Stomach (tissue), 9 donors: ENCODE data around the gene SFI1. TPM values are rescaled to one million over a fixed set of nuclear protein-coding genes. Genes with fewer than 3 reads are reported as not detected.

Experiments
- DNase-seq, 2 donors: peaks; one replicate each; pipeline versions ENCODE4 v3.0.0 to v3.0.0-alpha.2; 2013 to 2019
- H3K27ac ChIP-seq, 5 donors: fragments of 200-600 bp in 4 of 5; sonication (generic) in 4 of 5; one replicate each; pipeline ENCODE4 v1.5.1; 2013 to 2019; ENCODE audit warnings: mild to moderate bottlenecking in 1 of 5, moderate library complexity in 1 of 5
- H3K27me3 ChIP-seq, 3 donors: fragments of 200-600 bp; sonication (generic); one replicate each; pipeline ENCODE4 v1.5.1; 2017 to 2019; ENCODE audit warnings: mixed run types in 1 of 3
- H3K36me3 ChIP-seq, 4 donors: fragments of 200-600 bp; sonication (generic); 1 replicate in 3 of 4; 2 replicates in 1 of 4; pipeline ENCODE4 v1.5.1; 2016 to 2019
- H3K4me1 ChIP-seq, 4 donors: fragments of 200-600 bp; sonication (generic); one replicate each; pipeline ENCODE4 v1.5.1; 2016 to 2019
- H3K4me3 ChIP-seq, 4 donors: fragments of 200-600 bp; sonication (generic) in 3 of 4; one replicate each; pipeline ENCODE4 v1.5.1; 2016 to 2019; ENCODE audit warnings: mild to moderate bottlenecking in 1 of 4
- H3K9me3 ChIP-seq, 4 donors: fragments of 200-600 bp; sonication (generic); one replicate each; pipeline ENCODE4 v1.5.1; 2016 to 2019
- EP300 ChIP-seq: sonication (generic); formaldehyde crosslinking; IDR thresholded peaks from one replicate; pipeline ENCODE4 v1.6.1; 2017; ENCODE audit warnings: antibody characterized with exemption
- POLR2A ChIP-seq, 4 donors: fragments of 450-650 bp; IDR thresholded peaks; one replicate each; pipeline ENCODE4 v1.6.1; 2016; ENCODE audit warnings: antibody characterized with exemption in 4 of 4, control low read depth in 2 of 4, mild to moderate bottlenecking in 1 of 4, moderate library complexity in 1 of 4
- POLR2AphosphoS5 ChIP-seq, 3 donors: sonication (generic); formaldehyde crosslinking; IDR thresholded peaks; one replicate each; pipeline ENCODE4 v1.6.1; 2016; ENCODE audit warnings: antibody characterized with exemption in 3 of 3
- WGBS, 5 donors: extraction: QIAGEN DNeasy Blood & Tissue Kit in 3 of 5; methylation state at CpG; one replicate each; pipeline versions ENCODE4 v1.1.5 to v1.1.7; 2013 to 2018; 5-methylcytosine and 5-hydroxymethylcytosine counted together
- intact Hi-C: fragments of 100-400 bp; cut with DNase I; formaldehyde crosslinking; loops from one replicate; pipeline ENCODE4 v1.15.1; 2023; ENCODE audit warnings: low total_unique reads
- polyA plus RNA-seq, 3 donors: library from polyadenylated mRNA; stranded (reverse); fragments of 200-250 nt; gene quantifications; one replicate each; pipeline ENCODE4 v1.2.3, GENCODE V29; 2013
- total RNA-seq, 5 donors: library from RNA; depleted of rRNA; stranded (reverse); fragments of >200 nt; gene quantifications; one replicate each; pipeline versions ENCODE4 v1.1.0 to v1.2.3, GENCODE V29; 2014 to 2016
- TF ChIP-seq, protein P1 (sequence below), 7 experiments: fragments of 450-650 bp in 4 of 7; fragments of 200-600 bp in 3 of 7; sonication (generic) in 3 of 7; IDR thresholded peaks; one replicate each; pipeline ENCODE4 v1.5.1; 2016 to 2019; ENCODE audit warnings: antibody characterized with exemption in 7 of 7, control low read depth in 2 of 7, mild to moderate bottlenecking in 1 of 7
- donor health status: healthy with polysubstance abuse.
- donor health status: Bipolar disorder and iron deficiency.
- donor health status: healthy.

The SFI1 gene
- total and polyA plus RNA-seq, 8 donors: 11.3 to 194 (median 30.1) TPM

DNA sequence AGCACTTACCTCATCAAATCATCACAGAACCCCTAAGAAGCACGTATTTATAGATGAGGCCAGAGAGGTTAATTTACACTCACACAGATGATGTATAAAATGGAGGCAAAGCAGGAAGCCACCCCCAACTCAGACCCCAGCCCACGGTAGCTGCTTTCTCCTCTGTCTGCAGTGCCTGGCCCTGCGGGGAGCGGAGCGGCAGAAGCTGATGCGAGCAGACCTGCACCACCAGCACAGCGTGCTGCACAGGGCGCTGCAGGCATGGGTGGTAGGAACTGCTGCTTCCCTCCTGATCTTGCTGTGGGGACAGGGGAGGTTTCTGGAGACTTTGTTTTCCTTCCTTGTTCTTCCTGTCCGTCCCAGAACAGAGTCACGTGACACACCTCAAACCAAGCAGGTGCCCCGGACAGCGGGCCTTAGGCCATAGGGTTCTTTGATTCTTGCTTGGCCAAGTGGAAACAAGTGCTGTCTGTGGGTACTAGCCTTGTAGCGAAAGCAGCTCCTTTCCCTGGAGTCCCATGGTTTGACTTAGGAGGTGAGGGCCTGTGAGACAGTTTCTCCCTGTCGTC lies 107.9 kb downstream of the SFI1 start:
- DNase-seq: no peak
- intact Hi-C loops: no loop called here
- peaks cover 5 to 61% (median 30%) of the 10 kb centered on the region in 4 donors for H3K36me3 ChIP-seq

DNA sequence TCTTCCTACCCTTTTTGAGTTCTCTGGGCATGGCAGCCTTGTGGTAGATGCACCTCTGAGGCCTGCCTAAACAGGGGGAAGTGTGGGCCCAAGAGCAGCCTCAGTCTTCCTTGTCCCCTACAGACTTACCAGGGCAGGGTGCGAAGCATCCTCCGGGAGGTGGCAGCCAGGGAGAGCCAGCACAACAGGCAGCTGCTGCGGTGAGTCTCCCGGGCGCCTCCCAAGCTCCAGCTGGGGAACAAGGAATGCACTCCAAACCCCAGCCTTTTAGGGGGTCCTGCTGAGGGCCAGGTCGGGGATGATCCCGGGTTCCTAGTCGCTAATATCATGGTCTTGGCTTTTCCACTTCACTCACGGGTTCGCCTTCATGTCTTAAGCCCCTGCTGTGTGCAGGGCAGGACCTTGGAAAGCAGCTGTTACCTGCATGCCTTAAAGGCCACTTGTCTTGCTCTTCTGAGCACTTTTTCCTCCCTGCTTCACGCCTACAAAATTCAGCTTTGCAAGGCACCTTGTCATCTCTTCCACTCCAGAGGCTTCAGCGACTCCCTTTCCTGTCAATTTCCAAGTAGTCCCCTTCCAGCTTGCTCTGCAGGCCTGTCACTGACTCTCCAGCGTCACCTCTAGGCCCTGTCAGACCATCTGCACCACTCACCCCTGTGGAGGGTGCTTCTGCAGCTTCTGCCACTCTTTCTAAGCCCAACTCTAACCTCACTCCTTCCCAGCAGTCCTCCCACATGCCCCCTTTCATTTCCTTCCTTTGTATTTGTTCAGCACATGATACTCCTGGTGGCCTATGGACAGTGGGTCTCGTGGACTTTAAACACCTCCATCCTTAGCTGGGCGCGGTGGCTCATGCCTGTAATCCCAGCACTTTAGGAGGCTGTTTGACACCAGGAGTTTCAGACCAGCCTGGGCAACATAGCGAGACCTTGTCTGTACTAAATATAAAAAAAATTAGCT lies 108.7 kb downstream of the SFI1 start:
- peaks cover 5 to 68% (median 37%) of the 10 kb centered on the region in 4 donors for H3K36me3 ChIP-seq
- peaks cover 0 to 32% (median 10%) of the 10 kb centered on the region in 4 donors for H3K4me1 ChIP-seq
- no peaks in the 10 kb centered on the region for H3K27me3 ChIP-seq
- WGBS, 5 donors: 87 to 93% (median 88%) methylated on average over 15 to 17 of the region's 17 CpGs
- H3K27ac ChIP-seq: no peak overlapping the region
- no peak for TF ChIP-seq POLR2AphosphoS5 (IDR thresholded peaks at IDR 0.05)
- TF ChIP-seq EP300: no peak
- TF ChIP-seq POLR2A (IDR thresholded peaks at IDR 0.05): no peak
- TF ChIP-seq, protein P1, sequence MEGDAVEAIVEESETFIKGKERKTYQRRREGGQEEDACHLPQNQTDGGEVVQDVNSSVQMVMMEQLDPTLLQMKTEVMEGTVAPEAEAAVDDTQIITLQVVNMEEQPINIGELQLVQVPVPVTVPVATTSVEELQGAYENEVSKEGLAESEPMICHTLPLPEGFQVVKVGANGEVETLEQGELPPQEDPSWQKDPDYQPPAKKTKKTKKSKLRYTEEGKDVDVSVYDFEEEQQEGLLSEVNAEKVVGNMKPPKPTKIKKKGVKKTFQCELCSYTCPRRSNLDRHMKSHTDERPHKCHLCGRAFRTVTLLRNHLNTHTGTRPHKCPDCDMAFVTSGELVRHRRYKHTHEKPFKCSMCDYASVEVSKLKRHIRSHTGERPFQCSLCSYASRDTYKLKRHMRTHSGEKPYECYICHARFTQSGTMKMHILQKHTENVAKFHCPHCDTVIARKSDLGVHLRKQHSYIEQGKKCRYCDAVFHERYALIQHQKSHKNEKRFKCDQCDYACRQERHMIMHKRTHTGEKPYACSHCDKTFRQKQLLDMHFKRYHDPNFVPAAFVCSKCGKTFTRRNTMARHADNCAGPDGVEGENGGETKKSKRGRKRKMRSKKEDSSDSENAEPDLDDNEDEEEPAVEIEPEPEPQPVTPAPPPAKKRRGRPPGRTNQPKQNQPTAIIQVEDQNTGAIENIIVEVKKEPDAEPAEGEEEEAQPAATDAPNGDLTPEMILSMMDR (IDR thresholded peaks at IDR 0.05): no peak
- H3K4me3 ChIP-seq: no peak overlapping the region
- no peaks in the 10 kb centered on the region for H3K9me3 ChIP-seq
- no peak for DNase-seq
- intact Hi-C loops: no loop called here

More for the DNA sequence above, 107.9 kb downstream of the SFI1 start:
- TF ChIP-seq POLR2AphosphoS5 (IDR thresholded peaks at IDR 0.05): no peak
- no peak for TF ChIP-seq POLR2A (IDR thresholded peaks at IDR 0.05)
- no peak for TF ChIP-seq EP300
- Histone ChIP-seq H3K27me3 (no peaks in the 10 kb centered on the region), H3K4me1 (peaks cover 0 to 29% (median 10%) of the 10 kb centered on the region in 4 donors), H3K4me3 (no peak overlapping the region), H3K9me3 (no peaks in the 10 kb centered on the region), H3K27ac (peak overlapping the region in 1 of 5 donors; percentile 83)
- WGBS, 5 donors: 87 to 91% (median 91%) methylated on average over 12 to 14 of the region's 14 CpGs

DNA sequence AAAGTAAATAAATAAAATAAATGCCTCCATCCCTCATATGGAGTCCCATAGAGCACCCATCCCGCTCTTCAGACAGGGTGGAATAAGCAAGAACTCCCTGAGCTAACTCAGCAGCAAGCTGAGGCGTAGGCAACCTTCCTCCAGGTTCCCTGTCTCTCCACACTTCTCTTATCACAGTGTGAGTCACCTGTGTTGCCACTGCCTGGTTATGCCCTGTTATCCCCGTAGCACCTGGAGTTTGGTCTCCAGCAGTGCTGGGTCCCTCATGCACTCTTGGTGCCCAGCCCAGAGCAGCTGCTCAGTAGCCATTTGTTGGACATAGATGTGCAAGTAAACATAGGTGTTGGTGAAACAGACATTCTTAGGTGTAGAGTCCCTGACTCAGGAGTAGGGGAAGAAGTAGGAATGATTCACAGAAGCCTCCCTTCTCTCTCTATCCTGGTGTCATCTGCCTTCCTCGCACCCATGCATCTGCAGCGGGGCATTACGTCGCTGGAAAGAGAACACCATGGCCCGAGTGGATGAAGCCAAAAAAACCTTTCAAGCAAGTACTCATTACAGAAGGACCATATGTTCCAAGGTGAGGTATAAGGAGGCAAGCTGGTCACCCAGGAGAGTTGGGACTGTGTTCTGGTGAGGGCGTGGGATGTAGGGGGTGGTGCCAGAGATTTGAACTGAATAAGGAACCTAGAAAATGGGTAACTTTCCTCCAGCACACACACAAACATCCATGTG lies 109.7 kb downstream of the SFI1 start:
- Histone ChIP-seq H3K4me1 (peaks cover 0 to 41% (median 10%) of the 10 kb centered on the region in 4 donors), H3K27me3 (no peaks in the 10 kb centered on the region), H3K9me3 (no peaks in the 10 kb centered on the region), H3K4me3 (no peak overlapping the region), H3K36me3 (peaks cover 5 to 78% (median 43%) of the 10 kb centered on the region in 4 donors), H3K27ac (no peak overlapping the region)
- TF ChIP-seq, protein P1 (IDR thresholded peaks at IDR 0.05): no peak
- TF ChIP-seq POLR2AphosphoS5 (IDR thresholded peaks at IDR 0.05): peak in 1 of 3 donors; percentile 31
- DNase-seq: peak in 1 of 2 donors; percentile 69
- intact Hi-C loops: no loop called here
- 72 to 92% (median 86%) methylated on average over 9 of the region's 9 CpGs for WGBS, 5 donors

DNA sequence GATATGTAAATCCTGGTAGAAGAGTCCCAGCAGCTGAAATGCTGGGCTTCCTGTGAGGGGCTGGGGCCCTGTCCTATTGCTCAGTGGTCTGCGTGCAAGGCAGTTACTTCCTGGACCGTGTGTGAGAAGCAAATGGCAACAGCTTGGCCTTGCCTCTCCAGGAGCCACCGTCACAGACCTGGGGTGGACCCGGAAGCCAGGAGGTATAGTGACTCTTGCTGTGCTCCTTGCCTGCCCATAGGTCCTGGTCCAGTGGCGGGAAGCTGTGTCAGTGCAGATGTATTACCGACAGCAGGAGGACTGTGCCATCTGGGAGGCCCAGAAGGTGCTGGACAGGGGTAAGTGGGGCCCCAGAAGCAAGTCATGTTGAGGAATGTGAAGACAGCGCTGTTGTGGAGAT lies 111.4 kb downstream of the SFI1 start:
- H3K27ac ChIP-seq: no peak overlapping the region
- no peak overlapping the region for H3K4me3 ChIP-seq
- H3K4me1 ChIP-seq: peaks cover 0 to 38% (median 9%) of the 10 kb centered on the region in 4 donors
- intact Hi-C loops: no loop called here
- TF ChIP-seq POLR2AphosphoS5 (IDR thresholded peaks at IDR 0.05): no peak
- TF ChIP-seq, protein P1 (IDR thresholded peaks at IDR 0.05): no peak
- H3K9me3 ChIP-seq: no peaks in the 10 kb centered on the region
- peaks cover 5 to 72% (median 42%) of the 10 kb centered on the region in 4 donors for H3K36me3 ChIP-seq
- 92 to 96% (median 93%) methylated on average over 6 to 7 of the region's 7 CpGs for WGBS, 5 donors
- H3K27me3 ChIP-seq: no peaks in the 10 kb centered on the region
- no peak for DNase-seq
